ENCODE results near the gene MAD1L1.

The MAD1L1 gene

GRCh38 chr7:2151801-2152612 is 80.7 kb downstream of the MAD1L1 start:
- DNase-seq: no peak

GRCh38 chr7:2151237-2151636 is 81.5 kb downstream of the MAD1L1 start:
- no peak for DNase-seq

GRCh38 chr7:2150445-2150815 is 82.3 kb downstream of the MAD1L1 start:
- no peak for DNase-seq

GRCh38 chr7:2149672-2150444 is 82.9 kb downstream of the MAD1L1 start:
- DNase-seq: no peak

GRCh38 chr7:2148814-2149213 is 83.9 kb downstream of the MAD1L1 start:
- no peak for DNase-seq

GRCh38 chr7:2148189-2148588 is 84.6 kb downstream of the MAD1L1 start:
- DNase-seq: no peak

- no peak for DNase-seq
These were observed 85.9 kb downstream of the MAD1L1 start for GRCh38 chr7:2146676-2147472.

GRCh38 chr7:2145835-2146580 is 86.7 kb downstream of the MAD1L1 start:
- DNase-seq: no peak

GRCh38 chr7:2144926-2145325 is 87.8 kb downstream of the MAD1L1 start:
- no peak for DNase-seq

- no peak for DNase-seq
These were observed 88.7 kb downstream of the MAD1L1 start for GRCh38 chr7:2143981-2144595.

GRCh38 chr7:2143450-2143849 is 89.3 kb downstream of the MAD1L1 start:
- no peak for DNase-seq

- DNase-seq: no peak
These were observed 90.4 kb downstream of the MAD1L1 start for GRCh38 chr7:2142386-2142785.

GRCh38 chr7:2141651-2142050 is 91.1 kb downstream of the MAD1L1 start:
- no peak for DNase-seq

GRCh38 chr7:2141021-2141410 is 91.7 kb downstream of the MAD1L1 start:
- no peak for DNase-seq

GRCh38 chr7:2140216-2141020 is 92.3 kb downstream of the MAD1L1 start:
- DNase-seq: no peak

- DNase-seq: no peak
These were observed 93.6 kb downstream of the MAD1L1 start for GRCh38 chr7:2139004-2139699.

- no peak for DNase-seq
These were observed 94.5 kb downstream of the MAD1L1 start for GRCh38 chr7:2138146-2138765.

- DNase-seq: no peak
These were observed 98.0 kb downstream of the MAD1L1 start for GRCh38 chr7:2134740-2135139.

GRCh38 chr7:2132243-2132642 is 100.5 kb downstream of the MAD1L1 start:
- DNase-seq: no peak

GRCh38 chr7:2131800-2132199 is 100.9 kb downstream of the MAD1L1 start:
- DNase-seq: no peak
